Measurements from ENCODE around the gene ATP8B1.

ATP8B1 gene

GRCh38 chr18:57780706-57781347, 22.3 kb downstream of the ATP8B1 start:
- DNase-seq (ENCODE audit: low read depth): peak; percentile 87
- no peak for TF ChIP-seq CTCF (conservative IDR thresholded peaks at IDR 0.05; ENCODE audit: control insufficient read depth, insufficient read depth, low read depth, low read length)
- H3K4me3 ChIP-seq (ENCODE audit: control insufficient read depth, low read depth, low read length): no peak overlapping the region

GRCh38 chr18:57780318-57780705, 22.8 kb downstream of the ATP8B1 start:
- no peak overlapping the region for H3K4me3 ChIP-seq (ENCODE audit: control insufficient read depth, low read depth, low read length)
- DNase-seq (ENCODE audit: low read depth): peak; percentile 61
- TF ChIP-seq CTCF (conservative IDR thresholded peaks at IDR 0.05; ENCODE audit: control insufficient read depth, insufficient read depth, low read depth, low read length): no peak

GRCh38 chr18:57776767-57777166, 26.3 kb downstream of the ATP8B1 start:
- DNase-seq (ENCODE audit: low read depth): peak; percentile 91
- TF ChIP-seq CTCF (conservative IDR thresholded peaks at IDR 0.05; ENCODE audit: control insufficient read depth, insufficient read depth, low read depth, low read length): no peak

GRCh38 chr18:57776354-57776753, 26.8 kb downstream of the ATP8B1 start:
- DNase-seq (ENCODE audit: low read depth): no peak
- no peak for TF ChIP-seq CTCF (conservative IDR thresholded peaks at IDR 0.05; ENCODE audit: control insufficient read depth, insufficient read depth, low read depth, low read length)
- H3K4me3 ChIP-seq (ENCODE audit: control insufficient read depth, low read depth, low read length): no peak overlapping the region

More at GRCh38 chr18:57776767-57777166, 26.3 kb downstream of the ATP8B1 start:
- no peak overlapping the region for H3K4me3 ChIP-seq (ENCODE audit: control insufficient read depth, low read depth, low read length)

- peak; percentile 83 for DNase-seq (ENCODE audit: low read depth)
- TF ChIP-seq CTCF (conservative IDR thresholded peaks at IDR 0.05; ENCODE audit: control insufficient read depth, insufficient read depth, low read depth, low read length): no peak
- no peak overlapping the region for H3K4me3 ChIP-seq (ENCODE audit: control insufficient read depth, low read depth, low read length)
Observed at GRCh38 chr18:57775937-57776336, 27.2 kb downstream of the ATP8B1 start.

- no peak overlapping the region for H3K4me3 ChIP-seq (ENCODE audit: control insufficient read depth, low read depth, low read length)
- no peak for DNase-seq (ENCODE audit: low read depth)
- no peak for TF ChIP-seq CTCF (conservative IDR thresholded peaks at IDR 0.05; ENCODE audit: control insufficient read depth, insufficient read depth, low read depth, low read length)
Observed at GRCh38 chr18:57772387-57772799, 30.7 kb downstream of the ATP8B1 start.

- no peak overlapping the region for H3K4me3 ChIP-seq (ENCODE audit: control insufficient read depth, low read depth, low read length)
- no peak for TF ChIP-seq CTCF (conservative IDR thresholded peaks at IDR 0.05; ENCODE audit: control insufficient read depth, insufficient read depth, low read depth, low read length)
- no peak for DNase-seq (ENCODE audit: low read depth)
Observed at GRCh38 chr18:57771626-57772025, 31.5 kb downstream of the ATP8B1 start.

Measured in fibroblast of mammary gland (primary cell).